ENCODE data around the gene DENND1C.
A peak's percentile ranks its signal among the peaks of the same experiment; 100 is the strongest.

Gene DENND1C

GRCh38 chr19:6424939-6425731 is 56.5 kb downstream of the DENND1C start:
- DNase-seq (ENCODE audit: low read depth in 2 of 2), result peak; percentile 97 to 98

GRCh38 chr19:6424195-6424938 is 57.2 kb downstream of the DENND1C start, which contains the start of gene KHSRP:
Gene KHSRP (minus strand): TSS chr19:6424811. CDS start chr19:6424701, 110 bp downstream.
- no peak for DNase-seq (ENCODE audit: low read depth in 2 of 2)

- no peak for DNase-seq (ENCODE audit: low read depth in 2 of 2)
These were observed 57.9 kb downstream of the DENND1C start for GRCh38 chr19:6423499-6424194.

GRCh38 chr19:6421075-6422014 is 60.2 kb downstream of the DENND1C start:
- DNase-seq (ENCODE audit: low read depth in 2 of 2), result no peak

- no peak for DNase-seq (ENCODE audit: low read depth in 2 of 2)
These were observed 63.0 kb downstream of the DENND1C start for GRCh38 chr19:6418562-6418932.

- no peak for DNase-seq (ENCODE audit: low read depth in 2 of 2)
These were observed 63.6 kb downstream of the DENND1C start for GRCh38 chr19:6417713-6418561.
